DMS79 treated with DMSO at 0.1 percent for 48 hours (cell line): ENCODE results near the gene ULK4.
A peak's percentile ranks its signal among the peaks of the same experiment; 100 is the strongest.

Source experiments
- DNase-seq: peaks from one replicate; lab custom pipeline; 2025; lab: John Stamatoyannopoulos, UW

The ULK4 gene

DNA sequence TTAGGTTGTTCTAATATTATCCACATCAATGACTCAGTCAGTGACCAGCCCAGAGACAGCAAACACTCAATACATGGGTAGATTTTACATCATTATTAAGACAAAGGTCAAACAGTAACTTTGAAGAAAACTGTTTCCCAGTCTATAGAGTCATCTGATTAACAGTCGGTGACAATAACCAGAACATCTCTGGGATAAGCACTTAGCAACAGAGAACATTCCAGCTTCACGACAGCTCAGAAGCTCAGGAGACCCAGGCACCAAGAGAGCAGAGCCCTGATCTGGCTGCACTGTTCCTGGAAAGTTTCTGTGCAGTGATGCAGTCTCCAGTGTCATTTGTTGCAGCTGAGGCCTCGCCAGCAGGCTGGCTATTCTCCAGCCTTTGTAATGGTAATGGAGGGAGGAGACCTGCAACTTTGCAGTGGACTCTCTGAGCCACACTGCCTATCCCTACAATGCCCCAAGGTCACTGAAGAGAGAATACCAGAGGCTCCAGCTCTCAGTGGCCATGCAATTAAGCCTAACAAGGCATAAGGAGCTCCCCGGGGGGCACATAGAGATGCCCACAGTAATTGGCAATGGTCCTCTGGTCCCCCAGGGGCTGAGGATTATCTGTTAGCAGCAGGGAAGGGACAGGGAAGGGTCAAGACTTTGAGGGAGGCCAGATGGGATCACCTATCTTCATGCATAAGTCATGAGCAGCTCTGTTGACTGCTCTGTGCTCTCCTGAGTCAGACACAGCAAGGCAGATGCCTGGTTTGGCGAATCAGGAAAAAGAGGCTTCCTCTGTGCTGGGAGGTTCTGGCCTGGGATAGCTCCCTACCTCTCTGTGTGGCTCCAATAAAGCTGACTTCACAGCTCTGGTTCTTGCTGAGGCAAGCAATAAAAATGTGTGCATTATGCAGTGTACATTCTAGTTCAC lies 599.0 kb downstream of the ULK4 start:
- no peak for DNase-seq

DNA sequence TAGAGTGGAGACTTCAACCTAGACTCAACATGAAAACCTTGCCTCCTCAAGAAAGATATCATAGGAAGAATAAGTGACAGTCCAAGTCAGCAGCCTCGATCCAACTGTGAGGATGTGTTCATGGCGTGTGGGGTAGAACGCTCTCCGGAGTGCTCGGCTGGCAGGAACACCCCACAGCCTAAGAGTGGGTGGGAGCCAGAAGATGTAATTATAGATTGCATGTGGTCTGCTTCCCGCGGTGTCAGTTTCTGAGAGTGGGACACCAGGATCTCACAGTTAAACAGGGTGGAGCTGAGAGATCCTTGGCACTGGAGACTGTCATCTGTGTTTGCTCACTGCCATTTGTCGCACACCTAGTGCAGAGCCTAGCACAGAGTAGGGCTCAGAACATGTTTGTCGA lies 604.6 kb downstream of the ULK4 start:
- DNase-seq: no peak

DNA sequence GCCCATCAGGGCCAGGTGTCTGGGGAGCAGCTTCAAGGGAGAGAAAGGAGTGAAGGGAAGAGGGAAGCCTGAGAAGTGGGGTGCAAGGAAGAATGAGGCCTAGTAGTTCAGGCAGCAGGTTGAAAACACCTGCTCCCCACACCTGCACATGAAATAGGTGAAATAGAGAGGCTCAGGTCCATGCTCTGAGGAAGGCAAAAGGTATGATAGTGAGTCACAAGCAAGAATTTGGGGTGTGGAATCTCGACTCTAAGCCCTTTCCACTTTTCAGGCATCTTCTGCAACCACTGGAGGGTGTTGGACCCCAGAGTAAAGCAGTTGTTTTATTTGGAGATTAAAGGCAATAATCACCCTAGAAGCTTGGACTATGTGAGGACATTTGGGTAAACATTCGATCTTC lies 605.1 kb downstream of the ULK4 start:
- no peak for DNase-seq

DNA sequence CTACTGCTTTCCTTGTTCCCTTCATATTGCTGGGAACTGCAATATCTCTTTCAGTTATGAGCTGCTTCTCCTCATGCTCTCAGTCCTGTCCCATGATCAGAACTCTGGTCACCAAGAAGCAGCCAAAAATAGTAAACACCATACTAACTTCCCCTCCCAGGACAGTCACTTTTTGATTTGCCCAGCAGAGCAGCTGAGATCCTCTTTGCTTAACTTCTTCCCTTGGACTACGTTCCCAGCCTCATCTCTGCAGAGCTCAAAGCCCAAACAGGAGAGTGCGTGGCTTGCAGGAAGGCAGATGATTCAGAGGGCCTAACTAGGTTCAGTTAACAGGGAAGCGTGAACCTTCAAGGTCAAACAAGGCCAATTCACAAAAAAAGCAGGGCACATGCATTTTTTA lies 609.4 kb downstream of the ULK4 start:
- DNase-seq: no peak

DNA sequence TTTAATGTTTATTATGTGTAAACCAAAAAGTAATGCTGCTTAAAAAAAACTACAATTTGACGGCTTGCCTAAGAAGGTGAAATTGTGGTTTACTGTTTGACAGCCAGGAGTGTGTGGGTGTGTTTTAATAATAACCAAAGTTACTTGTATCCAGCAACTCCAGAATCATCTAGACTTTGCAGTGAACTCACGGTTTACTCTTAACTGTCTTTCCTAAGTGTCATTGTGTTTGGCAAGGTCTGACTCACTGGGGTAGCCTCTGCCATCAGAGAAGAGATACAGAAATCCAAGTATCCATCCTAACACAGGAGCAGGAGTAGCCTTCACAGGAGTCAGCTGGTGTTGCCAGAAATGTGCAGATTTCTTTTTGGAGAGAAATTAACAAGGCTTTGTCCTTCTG lies 611.5 kb downstream of the ULK4 start:
- no peak for DNase-seq

DNA sequence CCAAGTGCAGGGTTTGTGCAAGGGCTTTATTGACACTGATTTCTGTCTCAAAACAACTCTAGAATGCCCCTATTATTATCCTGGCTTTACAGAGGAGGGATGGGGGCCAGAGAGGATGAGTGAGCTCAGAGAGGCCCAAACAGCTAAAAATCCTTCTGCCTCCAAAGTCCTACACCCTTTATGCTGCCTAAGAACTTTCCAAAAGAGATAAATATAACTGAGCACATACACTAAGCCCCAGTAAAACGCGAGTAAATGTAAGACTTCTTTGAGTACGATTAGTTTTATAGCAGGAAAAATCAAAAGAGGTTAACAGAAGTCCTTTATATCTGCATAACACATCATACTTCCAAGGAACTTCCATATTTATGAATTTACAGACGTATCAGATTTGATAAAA lies 613.5 kb downstream of the ULK4 start:
- no peak for DNase-seq

DNA sequence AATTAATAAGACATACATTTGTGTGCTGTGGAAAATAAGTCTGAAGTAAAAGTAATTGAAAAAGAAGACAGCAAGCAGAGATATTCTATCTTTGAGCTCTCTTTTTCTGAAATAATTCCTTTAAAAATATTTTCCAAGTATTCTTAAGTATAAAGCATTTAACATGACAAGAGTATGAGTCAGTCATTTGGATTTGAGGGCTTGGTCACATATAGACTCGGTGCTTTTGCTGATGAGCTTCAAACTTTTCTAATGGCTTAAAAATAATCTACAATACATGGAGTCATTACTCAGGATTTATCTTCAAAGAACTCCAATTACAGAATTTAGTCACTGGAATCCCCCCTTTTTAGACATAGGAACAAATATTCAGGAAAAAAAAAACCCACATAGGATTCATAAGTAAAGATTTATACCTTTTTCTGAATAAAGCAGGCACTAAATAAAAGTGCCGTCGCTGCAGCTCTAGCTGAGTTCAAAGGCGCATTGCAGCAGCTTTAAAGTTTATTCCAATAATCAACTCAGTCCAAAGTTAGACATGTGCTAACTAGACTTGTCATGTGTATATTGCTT lies 615.1 kb downstream of the ULK4 start:
- no peak for DNase-seq

DNA sequence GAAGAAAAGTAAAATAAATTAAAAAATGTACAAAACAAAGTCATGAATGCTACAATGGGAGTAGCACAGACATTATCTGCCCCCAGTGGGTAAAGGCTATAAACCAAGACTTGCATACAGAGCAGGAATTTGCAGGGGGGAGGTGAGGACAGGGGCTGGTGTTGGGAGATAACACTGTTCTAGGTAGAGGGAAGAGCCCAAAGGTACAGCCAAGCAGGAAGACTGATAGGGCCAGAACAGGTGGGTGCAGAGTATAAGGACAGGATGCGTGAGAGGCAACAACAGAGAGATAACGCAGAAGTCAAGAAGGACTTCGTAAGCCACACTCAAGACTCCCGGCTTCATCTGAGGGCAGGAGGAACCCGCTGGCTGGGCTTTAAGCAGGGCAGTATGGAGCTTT lies 616.1 kb downstream of the ULK4 start:
- DNase-seq: no peak

DNA sequence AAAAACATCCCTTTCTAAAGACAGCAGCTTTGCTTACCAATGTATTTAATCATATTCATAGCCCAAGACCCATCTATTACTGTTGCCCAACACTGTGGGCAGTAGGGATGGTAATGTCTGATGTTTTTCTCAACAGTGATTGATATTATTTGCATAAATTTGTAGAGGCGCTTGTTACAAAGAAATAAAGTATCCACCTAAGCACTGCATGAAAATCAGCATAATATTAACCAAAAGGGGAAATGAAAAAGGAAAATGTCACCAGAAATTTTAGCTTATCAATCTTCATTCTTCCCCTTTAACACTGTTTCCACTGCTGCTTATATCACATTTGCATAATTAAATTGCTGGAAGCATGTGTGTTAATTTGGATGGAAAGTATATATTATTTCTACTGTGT lies 622.1 kb downstream of the ULK4 start:
- DNase-seq: no peak

DNA sequence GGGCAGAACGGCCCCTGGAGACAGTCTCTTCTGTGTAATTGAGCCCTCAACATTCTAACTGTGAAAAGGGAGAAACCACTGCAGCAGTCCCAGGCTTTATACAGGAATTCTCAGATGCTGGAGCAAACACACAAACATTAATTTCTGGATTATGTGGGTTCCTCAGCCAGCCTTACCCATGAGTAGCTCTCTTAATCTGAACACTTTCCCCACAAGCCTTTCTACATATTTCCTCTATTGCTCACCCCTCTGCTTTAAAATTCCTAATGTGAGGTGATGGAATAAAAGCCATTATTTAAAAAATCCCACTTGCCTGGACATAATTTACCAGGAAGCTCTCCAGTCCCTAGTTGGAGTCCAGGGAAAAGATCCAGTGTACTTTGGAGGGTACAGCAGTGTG lies 623.6 kb downstream of the ULK4 start:
- DNase-seq: no peak

DNA sequence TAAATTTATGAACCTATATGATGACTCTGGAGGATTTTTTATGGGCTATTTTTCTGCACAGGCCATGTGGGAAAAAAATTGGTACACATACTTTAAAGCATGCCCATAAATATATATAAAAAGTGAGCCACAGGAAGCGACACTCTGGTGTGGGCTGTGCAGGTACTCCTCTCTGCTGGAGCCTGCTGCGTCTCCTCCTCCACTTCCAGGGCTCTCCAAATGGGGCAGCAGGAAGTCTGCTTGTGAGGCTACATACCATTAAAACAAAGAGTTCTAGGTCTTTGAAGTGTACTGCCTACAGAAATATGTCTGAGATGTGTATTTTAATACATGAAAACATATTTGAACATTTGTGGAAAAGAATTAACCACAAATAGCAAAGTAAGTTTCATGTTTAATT lies 627.5 kb downstream of the ULK4 start:
- no peak for DNase-seq

DNA sequence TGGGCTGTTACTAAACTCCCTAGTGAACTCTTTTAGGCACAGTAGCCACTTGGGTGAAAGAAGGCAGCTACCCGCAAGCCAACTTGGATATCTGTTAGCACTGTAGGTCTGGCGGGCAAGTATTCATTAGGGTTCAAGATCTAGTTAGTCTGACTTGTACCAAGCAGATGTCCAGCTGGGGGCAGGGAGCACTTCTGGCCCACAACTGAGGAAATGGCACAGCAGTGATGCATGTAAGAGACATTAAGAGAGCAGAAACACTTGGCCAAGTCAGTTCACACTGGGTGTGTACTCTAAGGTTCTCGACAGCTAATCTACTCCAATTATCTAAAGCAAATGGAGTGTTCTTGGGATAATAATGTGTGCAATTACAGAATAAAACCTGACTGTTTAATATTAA lies 630.9 kb downstream of the ULK4 start:
- peak; percentile 40 for DNase-seq

DNA sequence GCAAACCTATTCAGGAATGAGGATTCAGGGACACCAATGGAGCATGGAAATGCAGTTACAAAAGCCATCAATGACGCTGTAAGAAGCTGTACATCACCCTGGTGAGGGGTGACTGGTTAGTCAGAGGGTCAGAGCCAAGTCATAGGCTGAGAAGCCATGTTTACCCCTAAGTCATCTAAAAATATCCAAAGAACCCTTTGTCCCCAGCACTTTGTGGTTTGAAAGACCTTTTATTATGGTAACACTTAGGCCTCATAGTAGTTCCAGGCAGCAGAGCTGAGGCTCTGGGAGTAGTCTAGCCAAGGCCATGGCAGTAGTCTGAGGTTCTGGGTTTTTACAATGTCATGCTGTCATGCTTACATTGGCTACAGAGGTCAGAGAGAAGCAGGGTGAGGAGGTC lies 631.4 kb downstream of the ULK4 start:
- DNase-seq: peak; percentile 26

DNA sequence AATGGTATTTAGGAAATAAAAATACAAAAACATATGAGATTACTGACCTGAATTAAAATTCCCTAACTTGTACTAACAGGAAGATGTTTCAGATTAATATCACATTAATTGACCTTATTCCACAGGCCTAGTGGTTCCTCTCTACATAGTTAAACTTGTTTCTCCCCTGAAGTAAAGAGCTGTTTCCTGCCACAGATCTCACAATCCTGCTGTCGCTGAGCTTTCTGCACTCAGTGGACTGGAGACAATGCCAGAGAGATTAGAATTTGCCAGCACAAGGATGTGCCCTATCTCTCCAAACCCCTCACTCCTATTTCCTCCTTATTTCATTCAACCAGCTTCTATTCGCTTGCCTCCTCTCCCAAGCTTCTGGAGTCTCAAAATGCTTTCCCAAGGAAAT lies 632.0 kb downstream of the ULK4 start:
- no peak for DNase-seq

DNA sequence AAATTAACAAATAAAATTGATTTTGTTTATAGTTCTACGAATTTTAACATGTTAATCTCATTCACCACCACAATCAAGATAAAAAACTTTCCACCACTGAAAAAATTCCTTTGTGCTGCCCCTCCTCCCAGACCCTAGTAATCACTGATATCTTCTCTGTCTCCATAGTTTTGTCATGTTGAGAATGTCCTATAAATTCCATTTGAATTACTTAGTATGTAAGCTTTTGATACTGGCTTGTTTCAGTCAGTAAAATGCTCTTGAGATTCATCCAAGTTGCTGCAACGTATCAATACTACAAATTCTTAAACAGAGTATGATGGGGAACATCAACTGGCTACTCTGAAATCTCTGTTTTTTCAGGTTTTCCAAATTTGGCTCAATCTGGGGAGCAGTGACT lies 633.0 kb downstream of the ULK4 start:
- DNase-seq: no peak

DNA sequence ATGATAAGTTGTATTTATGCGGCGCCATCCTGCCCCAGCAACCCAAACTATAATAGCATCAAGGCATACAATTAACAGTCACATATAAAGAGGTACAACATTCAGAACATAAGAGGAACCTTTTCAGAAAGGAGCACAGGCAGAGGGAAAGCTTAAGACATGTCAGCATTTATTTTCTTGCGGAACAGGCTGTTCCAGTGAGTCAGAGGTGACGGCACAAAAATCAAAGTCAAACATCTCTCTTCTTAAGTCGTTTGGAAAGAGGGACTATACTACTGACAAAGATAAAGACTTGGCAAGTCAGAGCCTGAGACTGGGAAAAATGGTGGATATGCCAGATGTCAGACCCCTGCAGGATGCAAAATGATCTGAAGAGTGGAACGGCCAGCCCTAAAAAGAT lies 634.2 kb downstream of the ULK4 start:
- DNase-seq: no peak

DNA sequence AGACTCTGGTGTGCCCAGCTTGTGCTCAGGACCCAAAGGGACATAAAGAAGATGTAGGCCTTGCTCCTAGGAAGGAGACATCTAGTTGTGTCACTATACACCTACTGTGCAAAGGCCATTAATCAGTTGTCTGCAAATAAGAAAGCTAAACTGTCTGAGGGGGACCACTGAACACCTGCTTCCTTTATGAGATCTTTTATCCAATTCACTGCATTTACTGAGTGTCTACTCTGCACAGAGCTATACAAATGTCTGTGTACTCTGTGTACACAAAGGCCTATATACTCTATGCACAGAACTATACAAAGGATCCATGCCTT lies 637.8 kb downstream of the ULK4 start:
- DNase-seq: no peak

DNA sequence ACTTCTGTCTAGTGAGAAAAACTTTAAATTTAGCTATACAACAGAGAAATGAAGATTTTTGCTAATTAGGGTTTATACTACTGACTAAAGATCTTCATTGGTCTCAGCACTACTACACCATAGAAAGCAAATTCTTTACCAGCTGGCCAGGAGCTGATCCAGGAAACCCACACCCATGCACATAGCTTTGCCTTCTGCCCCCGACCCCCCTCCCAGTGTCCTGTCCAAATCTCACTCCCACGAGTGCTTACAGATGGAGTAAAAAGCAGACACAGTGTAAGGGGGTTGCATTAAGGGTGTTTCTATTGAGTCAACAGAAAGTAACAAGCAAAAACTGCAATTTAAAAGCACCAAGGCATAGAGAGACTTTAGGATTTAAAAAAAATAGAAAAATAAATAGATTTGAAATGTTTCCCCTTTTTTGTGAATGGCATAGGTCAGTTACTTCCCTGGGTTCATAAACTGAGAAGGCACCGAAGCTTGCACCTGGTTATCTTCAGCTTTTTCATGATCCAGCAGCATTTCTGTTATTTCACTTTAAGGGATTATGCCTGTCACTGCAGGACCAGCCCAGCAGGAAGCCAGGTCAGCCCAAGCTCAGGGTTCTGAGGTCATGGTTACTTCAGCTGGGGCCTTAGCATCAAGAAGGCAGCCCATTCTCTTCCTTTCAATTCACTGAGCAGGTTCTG lies 638.3 kb downstream of the ULK4 start:
- peak; percentile 2 for DNase-seq

DNA sequence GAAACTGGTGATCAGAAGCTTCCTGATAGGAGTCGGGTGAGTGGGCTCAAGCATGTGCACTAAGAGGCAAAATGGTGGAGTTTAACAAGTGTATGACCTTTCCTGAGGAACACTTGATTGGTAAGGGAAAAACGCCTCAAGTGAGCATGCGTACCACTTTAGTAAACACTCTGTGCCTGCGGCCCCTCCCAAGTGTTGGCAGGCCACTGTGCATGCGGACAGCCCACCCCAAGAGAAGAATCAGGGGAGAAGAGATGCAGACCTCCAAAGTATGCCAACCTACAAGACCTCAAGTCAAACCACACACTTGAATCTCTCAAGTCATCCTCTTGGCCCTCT lies 640.3 kb downstream of the ULK4 start:
- peak; percentile 20 for DNase-seq

DNA sequence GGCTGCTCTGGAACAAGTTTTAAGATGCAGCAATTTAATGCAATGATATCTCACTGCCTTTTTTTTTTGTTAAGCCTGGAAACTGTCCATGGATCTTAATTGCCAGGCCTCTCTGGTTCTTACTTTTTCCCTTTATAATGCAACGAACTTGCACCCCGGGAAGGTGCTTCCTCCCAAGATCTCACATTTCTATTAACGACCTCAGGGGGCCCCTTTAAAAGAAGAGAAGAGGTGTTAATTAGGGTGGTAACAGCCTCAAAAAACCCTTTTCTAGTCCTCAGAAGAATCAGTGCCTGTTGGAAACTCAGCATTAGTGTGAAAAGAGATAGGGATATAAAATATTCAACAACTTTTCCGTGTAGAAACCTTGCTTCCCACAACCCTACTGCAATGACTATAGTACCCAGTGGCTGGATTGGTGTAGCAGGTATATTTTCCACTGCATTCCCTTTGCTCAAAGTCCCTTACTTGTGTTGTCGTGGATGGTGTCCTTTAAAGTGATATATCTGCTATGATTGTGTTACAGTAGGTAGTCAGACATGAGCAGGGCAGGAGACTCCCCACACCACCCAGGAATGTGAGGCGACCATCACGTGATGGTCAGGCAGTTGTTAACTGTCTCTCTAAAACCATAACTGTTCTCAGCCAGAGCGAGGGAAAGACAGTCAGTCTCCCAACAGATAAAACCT lies 640.8 kb downstream of the ULK4 start:
- no peak for DNase-seq

DNA sequence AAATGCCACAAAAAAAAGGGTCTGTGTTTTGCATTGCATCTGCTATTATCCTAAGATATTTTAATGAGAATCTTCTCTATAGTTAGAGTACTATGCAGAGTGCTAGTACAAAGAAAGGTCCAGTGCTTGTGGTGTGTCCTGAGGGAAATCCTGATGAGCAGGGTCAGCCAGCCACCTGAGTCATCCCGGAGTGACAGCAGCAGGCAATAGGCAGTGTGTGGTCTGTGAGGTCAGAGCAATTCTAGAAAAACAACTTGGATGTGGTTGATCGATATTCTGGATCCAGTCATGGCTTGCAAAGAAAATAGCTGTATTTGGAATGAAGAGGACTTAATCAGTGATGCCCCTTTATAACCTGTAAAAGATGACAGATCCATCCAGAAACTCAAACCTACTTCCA lies 643.4 kb downstream of the ULK4 start:
- DNase-seq: no peak

DNA sequence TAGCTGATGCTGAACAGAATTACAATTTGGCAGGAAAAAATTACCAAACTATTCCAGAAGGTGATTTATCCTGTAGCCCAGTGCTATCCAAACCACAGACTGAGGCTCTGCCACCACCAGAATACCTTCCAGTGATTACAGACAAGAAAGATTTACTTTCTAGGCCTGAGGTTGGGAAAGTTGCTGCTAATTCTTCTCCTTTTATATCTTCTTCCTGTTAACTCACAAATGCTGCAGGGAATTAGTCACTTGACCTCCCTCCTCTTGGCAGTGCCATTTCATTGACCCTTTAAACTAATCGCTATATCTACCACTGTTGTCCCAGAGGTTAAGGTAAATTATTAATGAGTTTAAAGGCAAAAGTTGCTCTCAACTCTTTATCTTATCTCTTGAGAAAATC lies 644.2 kb downstream of the ULK4 start:
- DNase-seq: no peak

DNA sequence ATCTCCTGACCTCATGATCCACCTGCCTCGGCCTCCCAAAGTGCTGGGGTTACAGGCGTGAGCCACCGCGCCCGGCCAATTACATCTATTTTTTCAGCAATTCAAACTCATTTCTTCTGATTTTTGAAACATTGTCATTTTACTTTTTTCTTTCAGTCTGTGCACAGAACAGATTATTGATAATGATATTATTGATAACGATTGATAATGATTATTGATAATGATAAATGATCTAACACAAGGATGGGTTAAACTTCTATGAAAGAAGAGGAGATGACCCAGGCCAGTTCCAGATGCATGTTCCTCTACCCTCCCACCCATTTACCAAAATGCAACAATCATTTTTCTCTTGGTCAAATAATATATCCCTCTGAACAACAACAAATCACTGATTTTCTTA lies 644.6 kb downstream of the ULK4 start:
- DNase-seq: no peak
